Neuronal stem cell (in vitro differentiated cells): ENCODE measurements around the gene SHISA6.

Source experiments
- DNase-seq: peaks from one replicate; pipeline ENCODE4 v3.0.0-alpha.2; 2013; ENCODE audit warnings: low spot score
- H2AFZ ChIP-seq: one replicate; pipeline ENCODE4 v1.6.1; 2013; ENCODE audit warnings: mild to moderate bottlenecking, low read length, inconsistent platforms
- H2AK5ac ChIP-seq: 2 replicates; pipeline ENCODE4 v1.6.1; 2013; ENCODE audit warnings: low read depth, mild to moderate bottlenecking, inconsistent platforms, low read length, moderate library complexity, mixed read lengths
- H2BK120ac ChIP-seq: 2 replicates; pipeline ENCODE4 v1.6.1; 2013; ENCODE audit warnings: low read depth, mild to moderate bottlenecking, inconsistent platforms, low read length, moderate library complexity, mixed read lengths
- H2BK12ac ChIP-seq: one replicate; pipeline ENCODE4 v1.6.1; 2013; ENCODE audit warnings: low read length, inconsistent platforms
- H2BK15ac ChIP-seq: 2 replicates; pipeline ENCODE4 v1.6.1; 2013; ENCODE audit warnings: mild to moderate bottlenecking, low read length, inconsistent platforms, mixed read lengths
- H2BK5ac ChIP-seq: one replicate; pipeline ENCODE4 v1.6.1; 2013; ENCODE audit warnings: inconsistent platforms, mild to moderate bottlenecking, low read length, moderate library complexity
- H3K14ac ChIP-seq: one replicate; pipeline ENCODE4 v1.6.1; 2013; ENCODE audit warnings: low read length, inconsistent platforms
- H3K18ac ChIP-seq: 2 replicates; pipeline ENCODE4 v1.6.1; 2013; ENCODE audit warnings: low read length, inconsistent platforms
- H3K23ac ChIP-seq: 2 replicates; pipeline ENCODE4 v1.6.1; 2013; ENCODE audit warnings: low read depth, mild to moderate bottlenecking, mixed read lengths, low read length, inconsistent platforms; ENCODE audit not compliant: poor library complexity
- H3K27ac ChIP-seq: replicated peaks from 3 replicates; pipeline ENCODE4 v1.5.1; 2013; ENCODE audit warnings: low read length, inconsistent platforms
- H3K27me3 ChIP-seq, 3 experiments: 2 replicates each; pipeline ENCODE4 v1.6.1; 2013; ENCODE audit warnings: low read length in 3 of 3, mild to moderate bottlenecking in 2 of 3, inconsistent platforms in 1 of 3, low read depth in 1 of 3, mixed read lengths in 1 of 3, moderate library complexity in 1 of 3; ENCODE audit not compliant: control insufficient read depth in 3 of 3, insufficient read depth in 3 of 3
- H3K36me3 ChIP-seq, 2 donors: replicated peaks in 1 of 2; 2 replicates each; pipeline ENCODE4 v1.6.1; 2013; ENCODE audit warnings: low read length in 2 of 2; ENCODE audit not compliant: control insufficient read depth in 2 of 2, insufficient read depth in 2 of 2
- H3K4ac ChIP-seq: 2 replicates; pipeline ENCODE4 v1.6.1; 2013; ENCODE audit warnings: inconsistent platforms, mild to moderate bottlenecking, low read length, moderate library complexity
- H3K4me1 ChIP-seq, 2 donors: 1 replicate in 1 of 2; 2 replicates in 1 of 2; pipeline ENCODE4 v1.6.1; 2013; ENCODE audit warnings: low read length in 2 of 2, low read depth in 1 of 2; ENCODE audit not compliant: control insufficient read depth in 2 of 2, insufficient read depth in 1 of 2
- H3K4me2 ChIP-seq: one replicate; pipeline ENCODE4 v1.6.1; 2013; ENCODE audit warnings: mild to moderate bottlenecking, low read length, inconsistent platforms; ENCODE audit not compliant: insufficient read depth, poor library complexity, severe bottlenecking
- H3K4me3 ChIP-seq, 2 donors: 2 replicates each; pipeline ENCODE4 v1.5.1; 2013; ENCODE audit warnings: low read length in 2 of 2, mild to moderate bottlenecking in 2 of 2, inconsistent platforms in 1 of 2, moderate library complexity in 1 of 2
- H3K79me1 ChIP-seq: one replicate; pipeline ENCODE4 v1.6.1; 2013; ENCODE audit warnings: low read depth, mild to moderate bottlenecking, inconsistent platforms, low read length, moderate library complexity
- H3K9ac ChIP-seq: one replicate; pipeline ENCODE4 v1.6.1; 2013; ENCODE audit warnings: mild to moderate bottlenecking, low read depth, low read length, inconsistent platforms; ENCODE audit not compliant: poor library complexity
- H3K9me3 ChIP-seq, 2 donors: replicated peaks in 1 of 2; 2 replicates each; pipeline versions ENCODE3 to v1.6.1; 2013; ENCODE audit warnings: low read length in 2 of 2, mild to moderate bottlenecking in 2 of 2, inconsistent platforms in 1 of 2, low read depth in 1 of 2, mixed read lengths in 1 of 2, moderate library complexity in 1 of 2; ENCODE audit not compliant: control insufficient read depth in 2 of 2, insufficient read depth in 1 of 2
- H4K8ac ChIP-seq: one replicate; pipeline ENCODE4 v1.6.1; 2013; ENCODE audit warnings: low read depth, mild to moderate bottlenecking, inconsistent platforms, low read length, moderate library complexity
- H4K91ac ChIP-seq: one replicate; pipeline ENCODE4 v1.6.1; 2013; ENCODE audit warnings: low read length, low read depth, mild to moderate bottlenecking, inconsistent platforms; ENCODE audit not compliant: poor library complexity
- WGBS, 2 donors: extraction: QIAGEN DNeasy Blood & Tissue Kit; methylation state at CpG; one replicate each; pipeline ENCODE4 v1.1.7; 2013; ENCODE audit warnings: missing lambda C conversion rate in 2 of 2, mixed read lengths in 1 of 2; ENCODE audit not compliant: insufficient read length in 2 of 2, insufficient replicate concordance in 1 of 2; ENCODE audit errors: extremely low coverage in 2 of 2; 5-methylcytosine and 5-hydroxymethylcytosine counted together

The SHISA6 gene

DNA sequence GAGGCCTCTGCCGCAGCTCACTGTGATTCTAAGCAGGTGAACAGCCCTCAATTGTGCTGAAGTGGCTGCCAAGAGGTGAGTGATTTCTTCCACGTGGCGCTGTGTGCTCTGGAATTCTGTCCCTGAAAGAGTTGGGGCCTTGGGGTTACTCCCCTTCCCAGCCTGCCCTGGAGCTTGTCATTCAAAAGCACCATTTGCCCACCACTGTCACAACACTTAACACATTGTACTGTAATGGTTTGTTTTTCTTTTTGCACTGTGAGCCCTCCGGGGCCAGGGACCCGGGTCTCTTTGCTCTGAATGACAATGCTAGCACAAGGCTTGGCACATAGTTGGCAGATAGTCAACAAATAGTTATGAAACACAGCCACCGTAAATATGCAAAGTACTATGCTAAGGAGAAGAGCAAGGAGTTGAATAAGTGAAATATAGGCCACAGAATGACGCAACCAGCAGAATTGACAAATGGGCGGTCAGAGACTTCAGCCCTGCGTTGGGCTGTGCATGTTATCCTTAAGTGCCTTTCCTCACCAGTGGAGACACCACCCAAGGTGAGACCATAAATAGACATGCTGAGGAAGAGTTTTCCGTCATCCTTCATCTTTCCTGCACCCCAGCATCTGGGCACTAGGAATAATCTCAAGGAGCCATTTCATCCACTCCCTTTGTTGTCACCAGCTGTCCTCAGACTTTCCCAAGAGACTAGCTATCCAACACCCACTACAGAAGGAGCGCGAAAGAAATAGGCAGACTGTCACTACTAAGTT is 245.3 kb downstream of the SHISA6 start:
- no peak overlapping the region for H3K9ac ChIP-seq

DNA sequence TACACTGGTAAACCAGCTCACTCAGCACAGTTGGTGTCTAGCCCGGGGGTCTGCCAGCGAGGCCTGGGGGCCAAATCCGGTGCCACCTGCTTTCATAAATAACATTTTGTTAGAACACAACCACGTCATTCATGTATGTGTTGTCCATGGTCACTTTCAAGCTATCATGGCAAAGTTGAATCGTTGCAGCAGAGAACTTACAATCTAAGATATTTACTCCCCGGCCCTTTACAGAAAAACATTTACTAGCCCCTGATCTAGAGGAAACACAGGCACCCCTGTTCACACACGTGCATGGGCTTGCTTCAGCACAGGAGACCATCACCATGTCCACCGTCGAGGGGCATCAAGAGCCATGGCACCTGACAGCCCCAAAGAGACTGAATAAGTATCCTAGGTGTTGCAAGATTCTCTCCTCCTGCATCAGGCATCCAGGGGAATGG is 245.9 kb downstream of the SHISA6 start:
- H2AFZ ChIP-seq, result no peak overlapping the region

More for the DNA sequence above, 245.3 kb downstream of the SHISA6 start:
- no CpG with 5 or more reads among the region's 12 CpGs for WGBS, 2 donors
- Histone ChIP-seq H3K36me3 (no peaks in the 10 kb centered on the region), H3K23ac (no peak overlapping the region), H3K79me1 (no peaks in the 10 kb centered on the region), H4K8ac (no peak overlapping the region), H2AK5ac (no peak overlapping the region), H3K4me2 (no peak overlapping the region), H2BK12ac (no peak overlapping the region), H3K27ac (no peak overlapping the region), H3K27me3 (no peaks in the 10 kb centered on the region), H3K4ac (no peak overlapping the region), H3K14ac (no peak overlapping the region), H2BK15ac (no peak overlapping the region), H2BK5ac (no peak overlapping the region), H3K18ac (no peak overlapping the region), H2BK120ac (no peak overlapping the region), H3K4me1 (peaks cover 0 to 37% of the 10 kb centered on the region in 2 donors), H3K4me3 (no peak overlapping the region), H2AFZ (no peak overlapping the region), H3K9me3 (peaks cover 0 to 5% of the 10 kb centered on the region in 2 donors), H4K91ac (no peak overlapping the region)
- no peak for DNase-seq

DNA sequence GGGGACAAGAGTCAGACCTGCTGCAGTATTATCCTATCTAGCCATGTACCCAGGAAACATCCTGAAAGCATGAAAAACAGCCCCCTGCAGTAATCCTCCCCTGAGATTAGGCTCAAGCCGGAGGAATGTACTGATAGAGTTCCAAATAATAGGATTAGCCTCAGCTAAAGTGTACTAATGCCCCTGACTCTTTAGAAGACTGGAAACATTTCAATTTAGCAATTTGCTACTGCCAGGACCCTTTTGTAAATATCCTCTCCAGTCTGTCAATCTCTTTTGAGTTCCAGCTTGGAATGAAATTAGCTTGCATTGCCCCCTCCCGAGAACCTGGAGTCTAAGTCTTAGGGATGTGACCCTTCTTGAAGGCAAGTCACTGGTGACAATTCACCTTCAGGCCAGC is 246.5 kb downstream of the SHISA6 start:
- no peak overlapping the region for H4K91ac ChIP-seq
- no peaks in the 10 kb centered on the region for H3K27me3 ChIP-seq
- no peaks in the 10 kb centered on the region for H3K36me3 ChIP-seq
- no peak overlapping the region for H2BK12ac ChIP-seq
- H3K4me2 ChIP-seq, result no peak overlapping the region
- no peak overlapping the region for H2AK5ac ChIP-seq
- peaks cover 0 to 5% of the 10 kb centered on the region in 2 donors for H3K9me3 ChIP-seq
- no peak overlapping the region for H3K4ac ChIP-seq
- no peak overlapping the region for H3K23ac ChIP-seq
- no peak overlapping the region for H2BK120ac ChIP-seq
- H4K8ac ChIP-seq, result no peak overlapping the region
- no peak overlapping the region for H3K14ac ChIP-seq
- WGBS, 2 donors, result no CpG with 5 or more reads among the region's 2 CpGs
- no peak overlapping the region for H2AFZ ChIP-seq
- peak; percentile 53 for DNase-seq
- H2BK5ac ChIP-seq, result no peak overlapping the region
- H3K18ac ChIP-seq, result no peak overlapping the region
- peaks cover 0 to 38% of the 10 kb centered on the region in 2 donors for H3K4me1 ChIP-seq
- H3K9ac ChIP-seq, result no peak overlapping the region
- no peak overlapping the region for H2BK15ac ChIP-seq
- peak overlapping the region; percentile 26 for H3K27ac ChIP-seq
- H3K79me1 ChIP-seq, result no peaks in the 10 kb centered on the region
- no peak overlapping the region for H3K4me3 ChIP-seq

More for the DNA sequence above, 245.9 kb downstream of the SHISA6 start:
- Histone ChIP-seq H3K4me2 (no peak overlapping the region), H3K27me3 (no peaks in the 10 kb centered on the region), H2BK5ac (no peak overlapping the region), H2AK5ac (no peak overlapping the region), H3K79me1 (no peaks in the 10 kb centered on the region), H3K4me3 (no peak overlapping the region), H3K23ac (no peak overlapping the region), H4K91ac (no peak overlapping the region), H3K18ac (no peak overlapping the region), H2BK12ac (no peak overlapping the region), H4K8ac (no peak overlapping the region), H3K4ac (no peak overlapping the region), H3K4me1 (peaks cover 0 to 37% of the 10 kb centered on the region in 2 donors), H3K36me3 (no peaks in the 10 kb centered on the region), H3K27ac (peak overlapping the region; percentile 26), H3K9ac (no peak overlapping the region), H2BK120ac (no peak overlapping the region), H3K14ac (no peak overlapping the region), H2BK15ac (no peak overlapping the region), H3K9me3 (peaks cover 0 to 5% of the 10 kb centered on the region in 2 donors)
- WGBS, 2 donors, result no CpG with 5 or more reads among the region's 9 CpGs
- DNase-seq, result no peak

DNA sequence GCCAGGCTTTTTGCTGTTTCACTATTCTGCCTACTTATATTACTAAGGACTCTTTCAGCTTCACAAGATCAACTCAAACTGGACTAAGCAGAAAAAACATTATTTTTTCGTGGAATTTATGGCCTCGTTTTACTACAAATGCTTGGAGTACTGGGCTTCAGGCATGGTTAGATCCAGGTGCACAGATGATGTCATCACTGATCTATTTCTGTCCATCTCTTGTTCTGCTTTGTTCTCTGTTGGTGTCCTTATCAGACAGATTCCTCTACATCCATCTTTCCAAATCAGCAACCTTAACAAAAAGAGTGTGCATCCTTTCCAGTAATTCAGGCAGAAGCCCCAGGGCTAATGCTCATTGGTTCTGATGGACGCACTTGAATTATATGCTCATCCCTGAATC is 247.4 kb downstream of the SHISA6 start:
- Histone ChIP-seq H2BK15ac (no peak overlapping the region), H2BK120ac (no peak overlapping the region), H4K91ac (no peak overlapping the region), H2AK5ac (no peak overlapping the region), H3K4me2 (no peak overlapping the region), H2BK5ac (no peak overlapping the region), H2AFZ (no peak overlapping the region), H3K27me3 (no peaks in the 10 kb centered on the region), H4K8ac (no peak overlapping the region), H3K23ac (no peak overlapping the region), H3K18ac (no peak overlapping the region), H3K4me1 (peaks cover 0 to 44% of the 10 kb centered on the region in 2 donors), H3K4me3 (no peak overlapping the region), H3K79me1 (no peaks in the 10 kb centered on the region), H3K9me3 (peaks cover 0 to 5% of the 10 kb centered on the region in 2 donors), H3K27ac (peak overlapping the region; percentile 17), H3K14ac (no peak overlapping the region), H3K9ac (no peak overlapping the region), H2BK12ac (no peak overlapping the region), H3K4ac (no peak overlapping the region), H3K36me3 (no peaks in the 10 kb centered on the region)
- no CpG with 5 or more reads among the region's 3 CpGs for WGBS, 2 donors
- DNase-seq, result no peak
